Astrocyte of the cerebellum (primary cell): ENCODE results near the gene CER1.

Source experiments
- DNase-seq: peaks from one replicate; pipeline ENCODE4 v3.0.0-alpha.2; 2011; ENCODE audit warnings: low read depth
- H3K4me3 ChIP-seq: 2 replicates; pipeline ENCODE4 v1.5.1; 2011; ENCODE audit warnings: mild to moderate bottlenecking, low read depth, low read length, moderate library complexity
- in situ Hi-C: cut with HindIII; loops from 2 replicates; pipeline ENCODE4 v1.10.0; 2017; ENCODE audit warnings: low sequenced_read_pairs
- TF ChIP-seq, protein P1 (sequence below): IDR thresholded peaks from 2 replicates; pipeline ENCODE4 v1.5.1; 2012; ENCODE audit warnings: low read length, low read depth, moderate library complexity, mild to moderate bottlenecking; ENCODE audit errors: missing control alignments

CER1 gene

GRCh38 chr9:14730461-14730898 lies 7.9 kb upstream of the CER1 start:
- no peak for DNase-seq
- in situ Hi-C loops: no loop called here
- TF ChIP-seq, protein P1, sequence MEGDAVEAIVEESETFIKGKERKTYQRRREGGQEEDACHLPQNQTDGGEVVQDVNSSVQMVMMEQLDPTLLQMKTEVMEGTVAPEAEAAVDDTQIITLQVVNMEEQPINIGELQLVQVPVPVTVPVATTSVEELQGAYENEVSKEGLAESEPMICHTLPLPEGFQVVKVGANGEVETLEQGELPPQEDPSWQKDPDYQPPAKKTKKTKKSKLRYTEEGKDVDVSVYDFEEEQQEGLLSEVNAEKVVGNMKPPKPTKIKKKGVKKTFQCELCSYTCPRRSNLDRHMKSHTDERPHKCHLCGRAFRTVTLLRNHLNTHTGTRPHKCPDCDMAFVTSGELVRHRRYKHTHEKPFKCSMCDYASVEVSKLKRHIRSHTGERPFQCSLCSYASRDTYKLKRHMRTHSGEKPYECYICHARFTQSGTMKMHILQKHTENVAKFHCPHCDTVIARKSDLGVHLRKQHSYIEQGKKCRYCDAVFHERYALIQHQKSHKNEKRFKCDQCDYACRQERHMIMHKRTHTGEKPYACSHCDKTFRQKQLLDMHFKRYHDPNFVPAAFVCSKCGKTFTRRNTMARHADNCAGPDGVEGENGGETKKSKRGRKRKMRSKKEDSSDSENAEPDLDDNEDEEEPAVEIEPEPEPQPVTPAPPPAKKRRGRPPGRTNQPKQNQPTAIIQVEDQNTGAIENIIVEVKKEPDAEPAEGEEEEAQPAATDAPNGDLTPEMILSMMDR: no peak

GRCh38 chr9:14723301-14723700 lies 768 bp upstream of the CER1 start:
- TF ChIP-seq, protein P1: no peak
- no peak overlapping the region for H3K4me3 ChIP-seq
- in situ Hi-C loops: no loop called here
- no peak for DNase-seq

More at GRCh38 chr9:14730461-14730898, 7.9 kb upstream of the CER1 start:
- H3K4me3 ChIP-seq: no peak overlapping the region

- TF ChIP-seq, protein P1: no peak
- DNase-seq: no peak
- no peak overlapping the region for H3K4me3 ChIP-seq
- in situ Hi-C loops: no loop called here
These were observed 3.2 kb downstream of the CER1 start for GRCh38 chr9:14719231-14719923.

- TF ChIP-seq, protein P1: no peak
- H3K4me3 ChIP-seq: no peak overlapping the region
- in situ Hi-C loops: no loop called here
- DNase-seq: peak; percentile 53
These were observed 7.4 kb downstream of the CER1 start for GRCh38 chr9:14715102-14715501.

DNA sequence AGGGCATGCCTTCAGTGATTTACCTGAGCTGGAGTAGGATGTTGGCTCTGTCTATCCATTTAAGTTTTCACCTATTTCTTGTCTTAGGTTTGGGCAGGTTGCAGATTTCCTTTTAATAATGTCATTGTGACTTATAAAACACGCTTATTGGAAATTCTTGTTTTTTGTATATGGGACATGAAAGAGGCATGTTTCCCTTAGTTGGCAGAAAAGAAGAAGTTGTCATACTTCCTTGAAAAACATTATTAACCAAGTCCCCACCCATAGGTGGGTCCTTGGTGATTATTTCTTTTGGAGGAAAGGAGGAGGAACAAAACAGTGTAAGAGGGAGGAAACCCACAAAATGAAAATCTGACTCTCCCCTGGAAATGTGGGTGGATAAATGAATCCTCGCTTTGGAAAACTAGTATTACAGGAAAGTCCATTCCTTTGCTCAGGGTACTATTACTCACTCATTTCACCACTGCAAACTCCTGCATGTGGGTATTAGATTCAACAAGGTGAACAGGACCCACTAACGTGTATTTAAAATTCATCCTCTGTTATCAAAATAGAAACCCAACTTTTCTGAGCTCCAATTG lies 9.3 kb downstream of the CER1 start:
- TF ChIP-seq, protein P1: no peak
- DNase-seq: no peak
- no peak overlapping the region for H3K4me3 ChIP-seq
- in situ Hi-C loops: no loop called here

DNA sequence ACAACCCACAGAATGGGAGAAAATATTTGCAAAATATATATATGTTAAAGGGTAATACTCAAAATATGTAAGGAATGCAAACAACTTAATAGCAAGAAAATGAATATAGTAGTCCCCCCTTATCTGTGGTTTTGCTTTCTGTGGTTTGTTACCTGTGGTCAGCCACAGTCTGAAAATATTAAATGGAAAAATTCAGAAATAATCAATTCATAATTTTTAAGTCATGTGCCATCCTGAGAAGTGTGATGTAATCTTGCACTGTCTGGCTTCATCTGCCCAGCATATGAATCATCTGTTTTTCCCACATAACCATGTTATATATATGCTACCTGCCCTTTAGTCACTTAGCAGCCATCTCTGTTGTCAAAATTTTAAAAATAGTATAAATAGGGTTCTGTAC lies 11.7 kb downstream of the CER1 start:
- in situ Hi-C loops: no loop called here

More for the DNA sequence above, 11.7 kb downstream of the CER1 start:
- TF ChIP-seq, protein P1: no peak
- DNase-seq: peak; percentile 53
- H3K4me3 ChIP-seq: no peak overlapping the region
